Mucosa of descending colon (tissue), 3 donors: ENCODE measurements around the gene ZNF281. TPM values are rescaled to one million over a fixed set of nuclear protein-coding genes. Genes with fewer than 3 reads are reported as not detected.
"Not testable (repeated sequence)": the region's sequence is repeated elsewhere in the genome, so short reads cannot be mapped to it uniquely, and the experiment has no call there.

Experiments used
- ATAC-seq: fragments of 200-7000 bp; cut with Tn5 transposase; one replicate; pipeline ENCODE4 v1.9.1; 2020; ENCODE audit warnings: mild to moderate bottlenecking, moderate library complexity
- DNase-seq, 3 donors: peaks; one replicate each; pipeline ENCODE4 v3.0.0-alpha.2; 2020
- H3K36me3 ChIP-seq: fragments of 200-600 bp; one replicate; pipeline ENCODE4 v1.8.0; 2021; ENCODE audit warnings: low read depth, mild to moderate bottlenecking
- H3K4me1 ChIP-seq: fragments of 200-600 bp; one replicate; pipeline ENCODE4 v1.8.0; 2021; ENCODE audit warnings: low read depth, mild to moderate bottlenecking
- H3K4me3 ChIP-seq: fragments of 200-600 bp; one replicate; pipeline ENCODE4 v1.8.0; 2021; ENCODE audit warnings: mild to moderate bottlenecking
- H3K9me3 ChIP-seq: fragments of 200-600 bp; one replicate; pipeline ENCODE4 v1.8.0; 2021; ENCODE audit warnings: mild to moderate bottlenecking
- intact Hi-C, 2 donors: fragments of 100-400 bp; cut with DNase I in 1 of 2; cut with micrococcal nuclease in 1 of 2; formaldehyde crosslinking; loops; one replicate each; pipeline versions ENCODE4 v1.11.0 to v1.11.1; 2022; cut with DNase I, micrococcal nuclease
- total RNA-seq, 3 donors: library from RNA; stranded (reverse); fragmentation: NEBNext Ultra II Directional in 2 of 3; extraction: Animal tissue kit (Norgen Biotek cat#: 25700) in 2 of 3; gene quantifications; one replicate each; pipeline versions ENCODE4 v1.2.1 to v1.2.4, GENCODE V29; 2021 to 2023
- TF ChIP-seq, protein P1 (sequence below): fragments of 200-600 bp; IDR thresholded peaks from one replicate; pipeline ENCODE4 v1.8.0; 2022; ENCODE audit warnings: antibody characterized with exemption, mild to moderate bottlenecking
- donor health status: DM: no; HTN: no; CAD: no; lungs with moderate emphysema.
- donor health status: DM: no; HTN: no; CAD: no.
- donor health status: DM: no; HTN: yes; CAD: no.

ZNF281 gene
- total RNA-seq, 3 donors from 2014 or later = 8.4 to 12.3 (median 8.5) TPM

DNA sequence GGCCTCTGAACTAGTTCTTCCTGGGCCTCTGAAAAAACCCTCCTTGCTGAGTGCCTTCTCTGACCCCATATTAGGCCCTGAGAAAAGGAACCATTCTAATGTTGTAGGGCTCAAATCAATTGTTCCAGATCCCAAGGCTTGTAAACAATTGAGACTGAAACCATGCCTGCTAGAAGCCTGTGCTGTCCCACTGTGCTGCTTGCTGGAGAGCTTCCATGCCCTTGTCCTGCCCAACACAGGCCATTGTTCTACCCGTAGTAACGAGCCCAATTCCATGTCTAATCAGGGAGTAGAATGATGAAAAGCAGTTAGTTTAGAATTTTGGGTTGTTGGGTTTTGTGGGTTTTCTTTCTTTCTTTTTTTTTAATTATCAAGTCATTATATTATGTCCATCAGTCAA lies 47.4 kb downstream of the ZNF281 start:
- Histone ChIP-seq H3K4me3 (no peak overlapping the region), H3K36me3 (no peaks in the 10 kb centered on the region), H3K9me3 (no peaks in the 10 kb centered on the region), H3K4me1 (no peaks in the 10 kb centered on the region)
- DNase-seq = no peak
- ATAC-seq = no peak
- TF ChIP-seq, protein P1, sequence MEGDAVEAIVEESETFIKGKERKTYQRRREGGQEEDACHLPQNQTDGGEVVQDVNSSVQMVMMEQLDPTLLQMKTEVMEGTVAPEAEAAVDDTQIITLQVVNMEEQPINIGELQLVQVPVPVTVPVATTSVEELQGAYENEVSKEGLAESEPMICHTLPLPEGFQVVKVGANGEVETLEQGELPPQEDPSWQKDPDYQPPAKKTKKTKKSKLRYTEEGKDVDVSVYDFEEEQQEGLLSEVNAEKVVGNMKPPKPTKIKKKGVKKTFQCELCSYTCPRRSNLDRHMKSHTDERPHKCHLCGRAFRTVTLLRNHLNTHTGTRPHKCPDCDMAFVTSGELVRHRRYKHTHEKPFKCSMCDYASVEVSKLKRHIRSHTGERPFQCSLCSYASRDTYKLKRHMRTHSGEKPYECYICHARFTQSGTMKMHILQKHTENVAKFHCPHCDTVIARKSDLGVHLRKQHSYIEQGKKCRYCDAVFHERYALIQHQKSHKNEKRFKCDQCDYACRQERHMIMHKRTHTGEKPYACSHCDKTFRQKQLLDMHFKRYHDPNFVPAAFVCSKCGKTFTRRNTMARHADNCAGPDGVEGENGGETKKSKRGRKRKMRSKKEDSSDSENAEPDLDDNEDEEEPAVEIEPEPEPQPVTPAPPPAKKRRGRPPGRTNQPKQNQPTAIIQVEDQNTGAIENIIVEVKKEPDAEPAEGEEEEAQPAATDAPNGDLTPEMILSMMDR = no peak
- intact Hi-C loops = no loop called here

DNA sequence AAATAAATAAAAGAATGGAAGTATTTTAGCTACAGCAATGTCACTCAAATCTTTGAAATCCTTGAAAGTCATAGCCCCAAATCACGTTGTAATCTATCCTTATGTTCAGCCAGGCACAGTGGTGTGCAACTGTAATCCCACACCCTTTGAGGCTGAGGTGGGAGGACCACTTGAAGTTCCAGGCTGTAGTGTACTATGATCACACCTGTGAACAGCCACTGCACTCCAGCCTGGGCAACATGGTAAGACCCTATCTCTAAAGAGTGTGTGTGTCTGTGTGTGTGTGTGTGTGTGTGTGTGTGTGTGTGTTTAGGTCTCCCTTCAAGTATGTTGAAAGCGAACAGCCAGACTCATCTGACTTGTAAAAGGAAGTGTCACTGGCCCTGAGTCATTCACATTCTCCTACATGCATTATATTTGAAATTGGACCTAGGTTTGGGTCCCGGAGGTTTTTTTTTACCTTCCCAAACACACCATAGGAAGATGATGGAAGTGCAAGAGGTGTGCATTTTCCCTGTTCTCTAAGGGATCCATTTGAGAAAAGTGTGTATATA lies 50.1 kb downstream of the ZNF281 start:
- Histone ChIP-seq H3K4me3 (no peak overlapping the region), H3K36me3 (no peaks in the 10 kb centered on the region), H3K4me1 (no peaks in the 10 kb centered on the region), H3K9me3 (no peaks in the 10 kb centered on the region)
- TF ChIP-seq, protein P1 = no peak
- no peak for ATAC-seq
- no peak for DNase-seq
- intact Hi-C loops = no loop called here

DNA sequence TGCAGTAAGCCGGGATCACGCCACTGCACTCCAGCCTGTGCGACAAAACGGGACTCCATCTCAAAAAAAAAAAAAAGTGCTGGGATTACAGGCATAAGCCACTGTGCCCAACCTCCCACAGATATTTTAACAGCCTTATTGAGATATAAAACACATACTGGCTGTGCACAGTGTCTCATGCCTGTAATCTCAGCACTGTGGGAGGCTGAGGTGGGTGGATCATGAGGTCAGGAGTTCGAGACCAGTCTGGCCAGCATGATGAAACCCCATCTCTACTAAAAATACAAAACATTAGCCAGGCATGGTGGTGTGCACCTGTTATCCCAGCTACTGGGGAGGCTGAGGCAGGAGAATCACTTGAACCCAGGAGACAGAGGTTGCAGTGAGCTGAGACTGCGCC lies 51.9 kb downstream of the ZNF281 start:
- DNase-seq, H3K4me3 ChIP-seq, H3K4me1 ChIP-seq, ATAC-seq, H3K9me3 ChIP-seq, H3K36me3 ChIP-seq, intact Hi-C loops: not testable (repeated sequence)

DNA sequence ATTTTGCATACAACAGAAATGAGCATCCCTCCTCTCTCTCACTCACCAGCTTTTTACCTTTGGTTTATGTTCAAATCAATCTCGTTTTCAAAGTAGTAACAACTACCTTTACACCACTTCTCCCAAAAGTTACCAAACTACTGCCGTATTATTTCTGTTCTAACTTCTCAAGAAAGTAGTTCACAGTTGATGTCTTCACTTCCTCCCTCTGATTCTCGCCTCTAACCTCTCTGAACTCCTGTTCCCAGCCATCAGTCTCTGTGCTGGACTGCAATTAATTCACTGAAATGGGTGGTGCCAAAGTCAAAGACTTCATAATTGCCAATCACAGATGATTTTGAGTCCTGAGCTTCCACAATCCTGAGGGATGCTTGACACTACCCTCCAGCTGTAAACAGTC lies 54.0 kb downstream of the ZNF281 start:
- peaks cover 7% of the 10 kb centered on the region for H3K4me1 ChIP-seq
- intact Hi-C loops = no loop called here
- TF ChIP-seq, protein P1 = no peak
- H3K4me3 ChIP-seq = no peak overlapping the region
- DNase-seq = no peak
- ATAC-seq = no peak
- H3K36me3 ChIP-seq = no peaks in the 10 kb centered on the region
- H3K9me3 ChIP-seq = no peaks in the 10 kb centered on the region

Other genes with a start within 250 kb of the ZNF281 start
- gene KIF14, start 210.7 kb upstream of the ZNF281 start, total RNA-seq = 1 to 10 TPM in 1 of 3 donors, under 1 TPM in 2; 0.60 to 3.0 (median 0.81) TPM